HL-60 (cell line): ENCODE measurements around the gene BRD3OS.

Source experiments
- CTCF ChIP-seq: IDR thresholded peaks from one replicate; pipeline ENCODE4 v1.5.1; 2011; ENCODE audit warnings: low read length, control low read depth, inconsistent platforms; ENCODE audit not compliant: insufficient read depth
- GABPA ChIP-seq: IDR thresholded peaks from 2 replicates; pipeline ENCODE4 v1.6.1; 2012; ENCODE audit warnings: low read depth
- POLR2AphosphoS5 ChIP-seq: IDR thresholded peaks from 2 replicates; pipeline ENCODE4 v1.6.1; 2012; ENCODE audit warnings: low read depth
- REST ChIP-seq: IDR thresholded peaks from 2 replicates; pipeline ENCODE4 v1.6.1; 2012; ENCODE audit warnings: low read depth; ENCODE audit not compliant: insufficient replicate concordance
- SPI1 ChIP-seq: IDR thresholded peaks from 2 replicates; pipeline ENCODE4 v1.6.1; 2012; ENCODE audit warnings: low read depth, mild to moderate bottlenecking, borderline replicate concordance

DNA sequence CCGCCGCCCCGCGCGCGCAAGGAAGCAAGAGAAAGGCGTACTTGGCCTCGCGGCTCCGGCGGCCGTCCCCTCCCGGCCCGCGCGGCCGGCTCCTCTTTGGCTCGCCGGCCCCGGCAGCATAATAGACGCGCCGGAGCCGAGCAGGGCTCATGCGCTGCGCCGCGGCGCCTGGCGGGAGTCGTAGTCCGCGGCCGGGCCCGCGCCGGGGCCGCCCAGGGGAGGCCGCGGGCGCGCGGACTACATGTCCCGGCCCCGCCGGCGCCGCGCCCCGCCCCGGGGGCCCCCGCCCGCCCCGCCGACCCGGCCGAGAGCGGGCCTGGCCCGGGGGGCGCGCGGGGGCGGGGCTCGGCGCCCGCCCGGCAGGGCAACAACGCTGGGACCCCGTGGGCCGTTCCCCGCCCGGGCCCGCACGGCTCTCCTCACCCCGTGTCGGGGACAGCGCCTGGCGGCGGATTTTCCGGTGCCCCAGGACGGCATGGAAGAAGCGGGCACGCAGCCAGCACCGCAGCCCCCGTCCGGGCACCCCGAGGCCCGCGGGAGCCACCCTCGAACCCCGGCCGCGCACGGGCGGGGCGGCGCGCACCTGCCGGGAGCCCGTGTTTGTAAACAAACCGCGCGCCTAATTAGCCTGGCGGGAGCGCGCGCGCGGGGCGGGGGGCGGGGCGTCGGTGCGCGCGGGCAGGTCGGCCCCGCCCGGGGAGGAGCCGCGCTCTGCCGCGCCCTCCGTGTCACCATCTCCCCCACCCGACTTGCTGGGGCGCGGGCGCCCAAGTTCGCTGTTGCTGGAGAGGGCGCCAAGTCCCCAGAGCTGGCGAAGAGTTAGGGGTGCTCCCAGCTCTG lies 42.8 kb downstream of the BRD3OS start, which contains the start of gene BRD3:
- TF ChIP-seq POLR2AphosphoS5: no peak
- TF ChIP-seq CTCF: no peak
- no peak for TF ChIP-seq REST
- TF ChIP-seq GABPA: no peak
- TF ChIP-seq SPI1: no peak
